ENCODE data around the gene ADGB.
"Not testable (repeated sequence)": the region's sequence is repeated elsewhere in the genome, so short reads cannot be mapped to it uniquely, and the experiment has no call there.

GRCh38 chr6:146809014-146809413 lies 210.2 kb downstream of the ADGB start:
- TF ChIP-seq POLR2A, CTCF (IDR thresholded peaks at IDR 0.05): not testable (repeated sequence)

Data from right lobe of liver (tissue), 4 donors.